Progenitor cell of endocrine pancreas (in vitro differentiated cells): ENCODE data around the gene MGAT4B. TPM values are rescaled to one million over a fixed set of nuclear protein-coding genes. Genes with fewer than 3 reads are reported as not detected.

Source experiments
- DNase-seq: peaks from one replicate; pipeline ENCODE4 v3.0.0; 2021; ENCODE audit warnings: low spot score; ENCODE audit not compliant: unreplicated experiment
- H3K27ac Mint-ChIP-seq: 2 replicates; pipeline ENCODE4 v1.8.0; 2021; ENCODE audit warnings: mild to moderate bottlenecking, moderate library complexity, mixed read lengths
- H3K27me3 Mint-ChIP-seq: 2 replicates; pipeline ENCODE4 v1.8.0; 2021; ENCODE audit warnings: mixed read lengths
- H3K36me3 Mint-ChIP-seq: 2 replicates; pipeline ENCODE4 v1.8.0; 2022; ENCODE audit warnings: mixed read lengths; ENCODE audit not compliant: insufficient read depth
- H3K4me1 Mint-ChIP-seq: 2 replicates; pipeline ENCODE4 v1.8.0; 2021; ENCODE audit warnings: low read depth, mixed read lengths
- H3K4me3 Mint-ChIP-seq: 2 replicates; pipeline ENCODE4 v1.8.0; 2021; ENCODE audit warnings: low read depth, mild to moderate bottlenecking, moderate library complexity, mixed read lengths
- H3K9me3 Mint-ChIP-seq: 2 replicates; pipeline ENCODE4 v1.8.0; 2021; ENCODE audit warnings: low read depth, mixed read lengths
- total RNA-seq: library from RNA; stranded (reverse); gene quantifications from 2 replicates; pipeline ENCODE4 v1.2.1, GENCODE V29; 2021
- TF ChIP-seq, protein P1 (sequence below): fragments of 200-600 bp; sonication (generic); IDR thresholded peaks from one replicate; pipeline ENCODE4 v1.5.0; 2021; ENCODE audit warnings: antibody characterized with exemption, mild to moderate bottlenecking; ENCODE audit not compliant: unreplicated experiment

MGAT4B gene
- total RNA-seq, 1 donor from 2014 or later, result 159 TPM

DNA sequence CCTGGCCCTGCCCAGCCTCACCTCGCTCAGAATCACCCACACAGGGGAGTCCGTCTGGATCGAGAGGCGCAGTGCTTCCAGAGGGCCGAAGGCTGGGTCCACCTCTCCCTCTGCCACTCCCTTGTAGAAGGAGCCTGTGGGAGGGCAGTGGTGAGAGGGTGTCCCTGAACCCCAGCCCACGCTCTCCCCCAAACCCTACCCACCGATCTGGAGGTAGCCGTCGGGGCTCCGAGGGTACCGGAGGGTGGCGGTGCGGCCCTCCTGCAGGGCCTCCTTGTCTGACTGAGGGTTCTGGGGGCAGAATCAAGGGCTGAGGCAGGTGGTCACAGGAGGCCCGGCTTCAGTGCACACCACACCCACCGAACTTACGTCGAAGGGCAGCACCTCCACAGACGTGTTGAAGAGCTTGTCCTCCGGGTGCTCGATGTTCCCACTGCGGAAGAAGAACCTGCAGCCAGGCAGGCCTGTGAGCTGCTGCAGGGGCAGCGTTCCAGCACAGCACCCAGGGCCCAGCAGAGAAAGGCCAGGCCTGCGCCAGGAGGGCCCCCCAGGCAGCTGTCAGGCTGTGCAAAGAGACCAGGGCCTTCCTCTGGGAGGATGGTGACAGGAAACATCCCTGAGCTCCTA, 8.4 kb downstream of the MGAT4B start:
- TF ChIP-seq, protein P1, sequence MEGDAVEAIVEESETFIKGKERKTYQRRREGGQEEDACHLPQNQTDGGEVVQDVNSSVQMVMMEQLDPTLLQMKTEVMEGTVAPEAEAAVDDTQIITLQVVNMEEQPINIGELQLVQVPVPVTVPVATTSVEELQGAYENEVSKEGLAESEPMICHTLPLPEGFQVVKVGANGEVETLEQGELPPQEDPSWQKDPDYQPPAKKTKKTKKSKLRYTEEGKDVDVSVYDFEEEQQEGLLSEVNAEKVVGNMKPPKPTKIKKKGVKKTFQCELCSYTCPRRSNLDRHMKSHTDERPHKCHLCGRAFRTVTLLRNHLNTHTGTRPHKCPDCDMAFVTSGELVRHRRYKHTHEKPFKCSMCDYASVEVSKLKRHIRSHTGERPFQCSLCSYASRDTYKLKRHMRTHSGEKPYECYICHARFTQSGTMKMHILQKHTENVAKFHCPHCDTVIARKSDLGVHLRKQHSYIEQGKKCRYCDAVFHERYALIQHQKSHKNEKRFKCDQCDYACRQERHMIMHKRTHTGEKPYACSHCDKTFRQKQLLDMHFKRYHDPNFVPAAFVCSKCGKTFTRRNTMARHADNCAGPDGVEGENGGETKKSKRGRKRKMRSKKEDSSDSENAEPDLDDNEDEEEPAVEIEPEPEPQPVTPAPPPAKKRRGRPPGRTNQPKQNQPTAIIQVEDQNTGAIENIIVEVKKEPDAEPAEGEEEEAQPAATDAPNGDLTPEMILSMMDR, result no peak
- Mint-ChIP-seq H3K4me1 (peaks cover 4% of the 10 kb centered on the region), H3K9me3 (no peaks in the 10 kb centered on the region), H3K36me3 (peaks cover 14% of the 10 kb centered on the region), H3K27ac (no peak overlapping the region), H3K4me3 (no peak overlapping the region), H3K27me3 (no peaks in the 10 kb centered on the region)
- DNase-seq, result no peak

DNA sequence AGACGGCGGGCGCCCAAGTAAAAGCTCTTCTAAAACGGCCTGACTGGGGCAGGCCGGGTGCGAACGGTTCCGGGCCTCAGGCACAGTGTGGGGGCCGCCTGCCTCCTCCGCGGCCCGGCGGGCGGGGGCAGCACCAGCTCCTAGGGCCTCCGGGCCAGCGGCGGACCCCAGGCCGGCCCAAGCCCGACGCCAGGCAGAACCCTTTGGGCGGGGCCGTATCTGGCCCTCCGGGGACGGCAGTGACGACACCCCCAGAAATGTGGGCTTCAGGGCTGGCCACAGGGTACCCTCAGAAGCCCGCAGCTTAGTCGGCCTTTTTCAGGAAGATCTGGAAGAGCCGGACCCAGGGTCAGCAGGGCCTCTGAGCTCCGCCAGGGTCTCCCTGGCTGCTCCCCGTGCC, 8.9 kb downstream of the MGAT4B start:
- Mint-ChIP-seq H3K9me3 (no peaks in the 10 kb centered on the region), H3K27ac (no peak overlapping the region)
- TF ChIP-seq, protein P1, result no peak

DNA sequence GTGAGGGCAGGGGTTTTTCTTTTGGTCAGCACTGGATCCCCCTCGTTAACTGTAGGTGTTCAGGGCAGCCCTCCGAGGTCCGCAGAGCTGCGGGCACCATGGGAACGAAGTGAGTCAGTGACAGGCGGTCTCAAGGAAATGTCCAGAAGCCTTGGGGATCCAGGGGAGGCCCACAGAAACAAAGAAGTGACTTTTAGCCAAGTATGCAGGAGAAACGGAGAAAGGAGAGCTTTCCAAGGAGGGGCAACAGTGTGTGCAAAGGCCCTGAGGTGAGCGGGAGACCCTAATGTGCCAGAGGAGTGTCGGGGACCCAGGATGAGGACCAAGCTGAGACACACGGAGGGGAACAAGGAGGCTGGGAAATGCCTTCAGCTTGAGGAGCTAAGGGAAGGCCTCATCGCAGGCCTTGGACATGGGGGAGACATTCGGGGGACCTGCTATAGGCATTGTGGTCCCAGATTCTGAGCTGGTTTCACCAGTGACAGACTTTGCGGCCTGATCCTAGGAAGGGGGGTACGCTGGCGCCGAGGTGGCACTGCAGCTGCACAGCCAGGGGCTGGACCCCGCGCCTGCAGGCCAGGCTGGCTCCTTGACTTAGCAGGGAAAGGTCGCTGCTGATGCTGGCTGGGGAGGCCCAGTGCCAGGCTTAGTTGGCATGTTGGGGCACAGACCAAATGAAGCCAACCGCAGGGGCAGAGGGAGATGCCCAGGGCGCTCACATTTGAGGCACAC, 9.6 kb downstream of the MGAT4B start:
- H3K9me3 Mint-ChIP-seq, result no peaks in the 10 kb centered on the region
- TF ChIP-seq, protein P1, result no peak
- H3K4me1 Mint-ChIP-seq, result peaks cover 1% of the 10 kb centered on the region
- DNase-seq, result no peak
- H3K27me3 Mint-ChIP-seq, result no peaks in the 10 kb centered on the region
- H3K36me3 Mint-ChIP-seq, result peaks cover 14% of the 10 kb centered on the region
- peak overlapping the region; percentile 9 for H3K27ac Mint-ChIP-seq
- H3K4me3 Mint-ChIP-seq, result peak overlapping the region; percentile 58

More for the DNA sequence above, 8.9 kb downstream of the MGAT4B start:
- no peak overlapping the region for H3K4me3 Mint-ChIP-seq
- H3K4me1 Mint-ChIP-seq, result peaks cover 1% of the 10 kb centered on the region
- DNase-seq, result no peak
- peaks cover 14% of the 10 kb centered on the region for H3K36me3 Mint-ChIP-seq
- no peaks in the 10 kb centered on the region for H3K27me3 Mint-ChIP-seq

DNA sequence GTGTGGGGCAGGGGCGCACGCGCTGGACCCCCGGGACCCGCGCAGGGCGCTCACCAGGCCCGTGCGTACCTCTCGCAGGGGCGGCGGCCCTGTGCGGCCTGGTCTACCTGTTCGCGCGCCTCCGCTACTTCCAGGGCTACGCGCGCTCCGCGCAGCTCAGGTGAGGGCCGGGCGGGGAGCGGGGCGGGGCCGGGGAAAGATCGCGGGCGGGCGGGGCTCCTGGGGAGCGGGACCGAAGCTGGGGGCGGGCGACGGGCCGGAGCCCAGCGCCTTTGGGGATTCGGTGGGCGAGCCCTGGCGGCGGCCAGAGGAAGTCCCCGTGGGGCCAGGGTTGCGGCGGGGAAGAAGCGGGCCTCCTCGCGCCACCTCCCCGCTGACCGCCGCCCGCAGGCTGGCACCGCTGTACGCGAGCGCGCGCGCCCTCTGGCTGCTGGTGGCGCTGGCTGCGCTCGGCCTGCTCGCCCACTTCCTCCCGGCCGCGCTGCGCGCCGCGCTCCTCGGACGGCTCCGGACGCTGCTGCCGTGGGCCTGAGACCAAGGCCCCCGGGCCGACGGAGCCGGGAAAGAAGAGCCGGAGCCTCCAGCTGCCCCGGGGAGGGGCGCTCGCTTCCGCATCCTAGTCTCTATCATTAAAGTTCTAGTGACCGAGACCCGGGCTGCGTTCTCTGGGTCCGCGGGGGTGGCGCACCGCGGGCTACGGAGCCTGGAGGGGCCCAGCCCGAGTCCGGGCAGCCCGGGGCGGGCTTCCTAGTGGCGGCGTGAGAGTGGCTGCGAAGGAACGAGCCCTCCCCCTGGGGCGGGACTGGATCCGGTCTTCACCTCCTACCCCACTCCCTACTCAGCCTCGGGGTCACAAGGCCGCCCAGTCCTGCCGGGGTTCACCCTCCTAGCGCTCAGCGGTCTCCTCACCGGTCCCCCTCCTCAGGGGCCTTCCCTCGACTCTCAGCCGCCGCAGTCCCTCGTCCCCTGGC, 10.5 kb downstream of the MGAT4B start:
- H3K9me3 Mint-ChIP-seq, result no peaks in the 10 kb centered on the region
- TF ChIP-seq, protein P1, result peak; percentile 73
- H3K27me3 Mint-ChIP-seq, result no peaks in the 10 kb centered on the region
- H3K27ac Mint-ChIP-seq, result peak overlapping the region; percentile 9
- H3K36me3 Mint-ChIP-seq, result peaks cover 9% of the 10 kb centered on the region
- H3K4me1 Mint-ChIP-seq, result no peaks in the 10 kb centered on the region
- peak; percentile 85 for DNase-seq
- H3K4me3 Mint-ChIP-seq, result peak overlapping the region; percentile 63
